ENCODE results near the gene QRFPR.

Gene QRFPR

DNA sequence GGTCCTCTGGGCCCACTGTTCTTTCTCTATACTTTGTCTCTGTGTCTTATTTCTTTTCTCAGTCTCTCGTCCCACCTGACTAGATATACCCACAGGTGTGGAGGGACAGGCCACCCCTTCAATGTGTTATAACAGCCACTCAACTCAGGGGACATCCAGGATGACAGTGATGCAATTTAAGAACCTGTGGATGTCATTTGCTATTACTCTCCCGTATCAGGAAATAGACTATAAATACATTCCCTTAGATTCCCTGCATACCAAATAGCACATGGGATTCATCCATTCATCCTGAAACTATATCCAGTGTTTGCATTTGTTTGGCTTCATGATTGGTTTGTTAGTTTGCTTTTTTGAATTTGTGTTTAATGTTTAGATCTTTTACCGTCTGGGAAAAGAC is 16.6 kb upstream of the QRFPR start:
- no peak overlapping the region for H3K27ac ChIP-seq
- TF ChIP-seq, protein P1, sequence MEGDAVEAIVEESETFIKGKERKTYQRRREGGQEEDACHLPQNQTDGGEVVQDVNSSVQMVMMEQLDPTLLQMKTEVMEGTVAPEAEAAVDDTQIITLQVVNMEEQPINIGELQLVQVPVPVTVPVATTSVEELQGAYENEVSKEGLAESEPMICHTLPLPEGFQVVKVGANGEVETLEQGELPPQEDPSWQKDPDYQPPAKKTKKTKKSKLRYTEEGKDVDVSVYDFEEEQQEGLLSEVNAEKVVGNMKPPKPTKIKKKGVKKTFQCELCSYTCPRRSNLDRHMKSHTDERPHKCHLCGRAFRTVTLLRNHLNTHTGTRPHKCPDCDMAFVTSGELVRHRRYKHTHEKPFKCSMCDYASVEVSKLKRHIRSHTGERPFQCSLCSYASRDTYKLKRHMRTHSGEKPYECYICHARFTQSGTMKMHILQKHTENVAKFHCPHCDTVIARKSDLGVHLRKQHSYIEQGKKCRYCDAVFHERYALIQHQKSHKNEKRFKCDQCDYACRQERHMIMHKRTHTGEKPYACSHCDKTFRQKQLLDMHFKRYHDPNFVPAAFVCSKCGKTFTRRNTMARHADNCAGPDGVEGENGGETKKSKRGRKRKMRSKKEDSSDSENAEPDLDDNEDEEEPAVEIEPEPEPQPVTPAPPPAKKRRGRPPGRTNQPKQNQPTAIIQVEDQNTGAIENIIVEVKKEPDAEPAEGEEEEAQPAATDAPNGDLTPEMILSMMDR (conservative IDR thresholded peaks at IDR 0.05): no peak
- no peak for TF ChIP-seq ZFX (IDR thresholded peaks at IDR 0.05)

DNA sequence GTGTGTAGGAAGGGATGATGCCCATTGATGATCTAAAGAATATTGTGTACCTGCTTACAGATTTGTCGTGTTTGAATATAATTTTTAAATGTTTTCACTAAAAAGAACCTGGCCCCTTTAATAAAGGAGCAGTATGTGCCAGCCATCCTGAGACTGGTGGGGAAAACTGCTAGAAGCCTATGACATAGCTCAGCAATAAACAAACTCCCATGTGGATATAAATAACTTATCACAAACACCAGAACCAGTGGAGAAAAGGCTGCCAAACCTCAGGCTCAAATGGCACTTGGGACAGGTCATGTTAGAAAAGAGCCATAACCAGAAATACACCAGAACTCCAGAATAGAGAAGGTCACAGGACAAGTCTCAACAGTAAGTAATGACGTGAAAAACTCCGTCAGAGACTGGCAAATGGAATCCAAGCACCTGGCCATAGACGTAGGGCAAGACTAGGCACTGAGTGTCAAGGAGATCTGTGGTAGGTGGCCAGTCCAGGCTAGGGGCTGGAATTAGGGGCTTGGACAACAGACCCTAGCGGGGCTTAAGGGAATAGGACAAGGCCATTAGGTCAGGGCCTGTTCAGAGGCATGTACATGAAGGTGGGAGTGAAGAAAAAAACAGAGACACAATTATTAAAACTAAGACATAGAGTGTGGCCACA is 11.7 kb upstream of the QRFPR start:
- no peak overlapping the region for H3K27ac ChIP-seq
- TF ChIP-seq ZFX (IDR thresholded peaks at IDR 0.05): no peak
- TF ChIP-seq, protein P1 (conservative IDR thresholded peaks at IDR 0.05): no peak

DNA sequence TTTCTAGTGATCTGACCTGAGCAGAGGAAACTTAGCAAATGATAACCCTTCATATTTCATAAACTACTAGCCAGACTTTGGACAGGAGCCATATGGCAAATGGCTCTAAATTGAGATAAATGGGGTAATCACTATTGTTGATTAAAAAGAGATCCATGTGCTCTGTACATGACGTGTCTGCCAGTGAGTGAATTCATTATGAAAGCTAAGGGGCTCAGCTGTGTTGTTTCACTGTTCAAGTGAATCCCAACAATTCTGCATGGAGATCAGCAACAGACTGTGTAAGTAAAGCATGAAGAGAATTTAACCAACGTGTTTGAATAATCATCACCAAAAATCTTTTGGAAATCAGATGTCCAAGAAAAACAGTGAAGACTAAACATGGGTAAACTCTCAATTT is 9.5 kb upstream of the QRFPR start:
- H3K27ac ChIP-seq: no peak overlapping the region
- TF ChIP-seq ZFX (IDR thresholded peaks at IDR 0.05): no peak
- TF ChIP-seq, protein P1 (conservative IDR thresholded peaks at IDR 0.05): no peak

DNA sequence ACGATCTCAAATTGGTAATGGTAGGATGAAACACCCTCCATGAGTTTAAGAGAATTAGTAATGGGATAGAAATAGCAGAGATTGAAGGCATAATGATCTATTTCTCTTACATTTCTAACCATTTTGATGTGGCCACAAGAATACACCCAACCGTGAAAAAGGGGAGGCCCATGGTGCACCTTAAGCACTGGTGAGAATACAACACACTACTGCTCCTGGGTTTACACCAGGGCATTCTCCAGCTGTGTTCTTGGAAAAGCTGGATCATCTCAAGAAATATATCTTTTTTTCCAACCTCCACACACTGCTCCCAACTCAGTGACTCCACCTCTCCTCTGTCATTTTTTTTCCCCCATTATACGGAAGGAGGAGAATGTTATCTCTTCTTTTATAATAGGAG is 1.5 kb downstream of the QRFPR start:
- TF ChIP-seq ZFX (IDR thresholded peaks at IDR 0.05): no peak
- TF ChIP-seq, protein P1 (conservative IDR thresholded peaks at IDR 0.05): no peak
- no peak overlapping the region for H3K27ac ChIP-seq

DNA sequence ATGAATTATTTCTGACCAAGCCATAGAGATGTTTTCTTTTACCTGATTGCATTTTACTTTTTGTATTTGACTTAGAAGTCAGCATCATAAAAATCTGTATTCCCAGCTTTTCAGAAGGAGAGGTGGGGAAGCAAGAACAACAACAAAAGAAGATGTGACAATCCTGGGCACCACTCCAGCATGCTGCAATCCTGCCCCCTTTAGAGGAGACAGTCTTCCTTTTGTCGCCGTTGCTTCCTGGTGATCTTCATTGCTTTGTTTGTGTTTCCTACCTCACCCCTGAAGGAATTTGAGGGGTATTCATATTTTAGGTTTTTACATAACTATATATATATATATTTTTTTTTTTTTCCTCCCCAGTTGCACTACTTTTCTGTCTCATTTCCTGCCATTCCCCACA is 3.7 kb downstream of the QRFPR start:
- no peak overlapping the region for H3K27ac ChIP-seq
- TF ChIP-seq, protein P1 (conservative IDR thresholded peaks at IDR 0.05): no peak
- no peak for TF ChIP-seq ZFX (IDR thresholded peaks at IDR 0.05)

DNA sequence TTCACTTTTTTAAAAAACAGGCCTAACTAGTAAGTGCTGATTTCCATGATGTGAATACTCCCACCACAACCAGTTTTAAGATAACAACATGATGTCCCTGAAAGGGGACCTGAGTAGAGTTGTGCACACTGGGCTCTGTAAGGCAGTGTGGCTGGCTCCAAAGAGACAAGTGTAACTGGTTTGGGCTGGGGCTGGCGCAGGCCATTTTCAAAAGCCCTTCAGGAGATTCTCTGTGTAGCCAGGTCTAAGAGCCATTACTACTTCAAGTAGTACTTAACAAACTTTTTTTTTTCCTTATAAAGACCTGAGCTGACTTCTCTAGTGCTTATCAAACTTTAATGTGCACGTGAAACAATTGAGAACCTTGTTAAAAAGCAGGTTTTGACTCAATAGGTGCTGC is 4.3 kb downstream of the QRFPR start:
- H3K27ac ChIP-seq: no peak overlapping the region
- TF ChIP-seq ZFX (IDR thresholded peaks at IDR 0.05): no peak
- TF ChIP-seq, protein P1 (conservative IDR thresholded peaks at IDR 0.05): no peak

DNA sequence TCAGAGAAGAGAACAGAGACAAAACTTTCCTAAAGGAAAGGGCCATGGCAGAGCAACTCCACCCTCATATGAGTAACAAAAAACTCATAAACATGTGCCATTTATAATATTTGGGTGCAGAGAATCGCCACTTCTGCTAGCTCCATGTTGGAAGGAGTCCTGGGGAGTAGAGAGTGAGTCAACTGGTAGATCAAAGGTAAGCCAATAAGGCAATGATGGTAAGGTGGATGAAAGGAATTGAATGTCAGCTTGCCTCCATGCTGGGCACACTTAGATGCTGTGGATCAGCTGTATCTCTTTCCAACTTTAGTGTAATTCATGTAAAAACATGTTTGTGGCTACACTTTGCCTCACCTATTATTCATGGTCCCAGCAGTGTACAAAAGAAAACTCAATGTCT is 4.7 kb downstream of the QRFPR start:
- no peak for TF ChIP-seq ZFX (IDR thresholded peaks at IDR 0.05)
- TF ChIP-seq, protein P1 (conservative IDR thresholded peaks at IDR 0.05): no peak
- no peak overlapping the region for H3K27ac ChIP-seq

All from C4-2B (cell line).